ENCODE results near the gene MFN1.

GRCh38 chr3:179348325-179349013 is 960 bp downstream of the MFN1 start:
- no peak for TF ChIP-seq CTCF (tag by site-specific recombination; IDR thresholded peaks at IDR 0.05)
- no peak for TF ChIP-seq TSHZ1 (tag by site-specific recombination; IDR thresholded peaks at IDR 0.05; ENCODE audit: borderline replicate concordance)
- no peak for TF ChIP-seq ZNF138 (tag by site-specific recombination; IDR thresholded peaks at IDR 0.05; ENCODE audit: borderline replicate concordance)
- no peak for TF ChIP-seq ZNF266 (tag by site-specific recombination; IDR thresholded peaks at IDR 0.05; ENCODE audit: low read depth)
- no peak for TF ChIP-seq ZSCAN16 (tag by site-specific recombination; IDR thresholded peaks at IDR 0.05)
- no peak for TF ChIP-seq ZNF449 (tag by site-specific recombination; IDR thresholded peaks at IDR 0.05)
